ENCODE data around the gene CMSS1. TPM values are rescaled to one million over a fixed set of nuclear protein-coding genes. Genes with fewer than 3 reads are reported as not detected.

The CMSS1 gene
- total and polyA plus RNA-seq, 8 donors = 2.7 to 33.3 (median 22.1) TPM

GRCh38 chr3:100165926-100166550 is 348.4 kb downstream of the CMSS1 start:
- no peak for DNase-seq
- Histone ChIP-seq H3K9me3 (no peaks in the 10 kb centered on the region), H3K4me1 (peaks cover 0 to 5% (median 0%) of the 10 kb centered on the region in 4 donors), H3K27me3 (no peaks in the 10 kb centered on the region), H3K36me3 (peaks cover 0 to 13% (median 0%) of the 10 kb centered on the region in 4 donors), H3K4me3 (no peak overlapping the region), H3K27ac (no peak overlapping the region)
- intact Hi-C loops (cut with DNase I; ENCODE audit: low total_unique reads) = no loop called here
- TF ChIP-seq, protein P1, sequence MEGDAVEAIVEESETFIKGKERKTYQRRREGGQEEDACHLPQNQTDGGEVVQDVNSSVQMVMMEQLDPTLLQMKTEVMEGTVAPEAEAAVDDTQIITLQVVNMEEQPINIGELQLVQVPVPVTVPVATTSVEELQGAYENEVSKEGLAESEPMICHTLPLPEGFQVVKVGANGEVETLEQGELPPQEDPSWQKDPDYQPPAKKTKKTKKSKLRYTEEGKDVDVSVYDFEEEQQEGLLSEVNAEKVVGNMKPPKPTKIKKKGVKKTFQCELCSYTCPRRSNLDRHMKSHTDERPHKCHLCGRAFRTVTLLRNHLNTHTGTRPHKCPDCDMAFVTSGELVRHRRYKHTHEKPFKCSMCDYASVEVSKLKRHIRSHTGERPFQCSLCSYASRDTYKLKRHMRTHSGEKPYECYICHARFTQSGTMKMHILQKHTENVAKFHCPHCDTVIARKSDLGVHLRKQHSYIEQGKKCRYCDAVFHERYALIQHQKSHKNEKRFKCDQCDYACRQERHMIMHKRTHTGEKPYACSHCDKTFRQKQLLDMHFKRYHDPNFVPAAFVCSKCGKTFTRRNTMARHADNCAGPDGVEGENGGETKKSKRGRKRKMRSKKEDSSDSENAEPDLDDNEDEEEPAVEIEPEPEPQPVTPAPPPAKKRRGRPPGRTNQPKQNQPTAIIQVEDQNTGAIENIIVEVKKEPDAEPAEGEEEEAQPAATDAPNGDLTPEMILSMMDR (IDR thresholded peaks at IDR 0.05) = no peak
- TF ChIP-seq POLR2A (IDR thresholded peaks at IDR 0.05) (no peak), EP300 (IDR thresholded peaks at IDR 0.05) (no peak), POLR2AphosphoS5 (IDR thresholded peaks at IDR 0.05) (no peak)
- 90 to 94% (median 93%) methylated on average over 2 of the region's 2 CpGs for WGBS, 5 donors

GRCh38 chr3:100169201-100169920 is 351.7 kb downstream of the CMSS1 start:
- no peak overlapping the region for H3K27ac ChIP-seq
- H3K27me3 ChIP-seq = no peaks in the 10 kb centered on the region
- no peak overlapping the region for H3K4me3 ChIP-seq
- WGBS, 5 donors = 41 to 52% (median 49%) methylated on average over 4 of the region's 4 CpGs
- H3K36me3 ChIP-seq = peaks cover 0 to 24% (median 6%) of the 10 kb centered on the region in 4 donors
- peak in 1 of 2 donors; percentile 44 for DNase-seq
- TF ChIP-seq EP300 (IDR thresholded peaks at IDR 0.05) = no peak
- TF ChIP-seq, protein P1 (IDR thresholded peaks at IDR 0.05) = no peak
- no peak for TF ChIP-seq POLR2A (IDR thresholded peaks at IDR 0.05)
- TF ChIP-seq POLR2AphosphoS5 (IDR thresholded peaks at IDR 0.05) = no peak
- no peaks in the 10 kb centered on the region for H3K9me3 ChIP-seq
- peaks cover 0 to 5% (median 0%) of the 10 kb centered on the region in 4 donors for H3K4me1 ChIP-seq
- intact Hi-C loops (cut with DNase I; ENCODE audit: low total_unique reads) = no loop called here

GRCh38 chr3:100170486-100170885 is 352.8 kb downstream of the CMSS1 start:
- Histone ChIP-seq H3K4me3 (no peak overlapping the region), H3K36me3 (peaks cover 0 to 24% (median 6%) of the 10 kb centered on the region in 4 donors), H3K27ac (no peak overlapping the region), H3K4me1 (peaks cover 0 to 5% (median 0%) of the 10 kb centered on the region in 4 donors), H3K9me3 (no peaks in the 10 kb centered on the region), H3K27me3 (no peaks in the 10 kb centered on the region)
- DNase-seq = no peak
- intact Hi-C loops (cut with DNase I; ENCODE audit: low total_unique reads) = no loop called here
- no peak for TF ChIP-seq POLR2AphosphoS5 (IDR thresholded peaks at IDR 0.05)
- no peak for TF ChIP-seq EP300 (IDR thresholded peaks at IDR 0.05)
- no peak for TF ChIP-seq POLR2A (IDR thresholded peaks at IDR 0.05)
- TF ChIP-seq, protein P1 (IDR thresholded peaks at IDR 0.05) = no peak
- WGBS, 5 donors = 85 to 97% (median 96%) methylated on average over 3 of the region's 3 CpGs

DNA sequence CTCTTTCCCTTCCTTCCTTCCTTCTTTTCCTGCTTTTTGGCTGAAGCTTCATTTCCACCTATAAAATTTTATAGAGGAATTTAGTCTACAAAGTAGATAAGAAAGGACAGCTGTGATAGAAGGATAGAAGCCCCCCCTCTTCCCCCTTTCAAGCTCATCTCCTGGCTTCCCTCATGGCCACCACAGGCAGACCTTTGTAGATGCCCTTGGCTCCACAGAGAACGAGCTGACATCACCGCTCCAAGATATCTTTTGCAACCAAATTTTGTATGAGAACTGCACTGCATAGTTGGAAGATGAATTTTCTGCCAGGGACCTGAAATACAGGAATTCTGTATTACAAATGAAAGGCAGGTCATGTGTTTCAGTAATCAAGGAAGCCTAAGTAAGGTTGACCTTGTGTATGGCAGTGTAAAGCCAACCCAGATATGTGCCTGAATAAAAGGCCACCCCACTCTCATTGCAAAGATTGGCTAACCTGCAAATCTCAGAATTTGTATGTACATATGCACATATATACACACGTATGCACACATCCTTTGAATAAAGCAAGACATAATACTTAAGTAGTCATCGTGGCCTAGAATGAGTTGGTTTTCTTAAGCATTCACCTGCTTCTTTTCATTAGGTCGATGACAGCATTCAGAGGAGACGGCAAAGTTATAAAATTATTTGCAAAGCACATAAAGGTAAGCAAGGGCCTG is 353.7 kb downstream of the CMSS1 start:
- no peak overlapping the region for H3K4me3 ChIP-seq
- no peak for DNase-seq
- intact Hi-C loops (cut with DNase I; ENCODE audit: low total_unique reads) = no loop called here
- no peaks in the 10 kb centered on the region for H3K9me3 ChIP-seq
- H3K27ac ChIP-seq = no peak overlapping the region
- no peaks in the 10 kb centered on the region for H3K27me3 ChIP-seq
- WGBS, 5 donors = 87 to 91% (median 89%) methylated on average over 6 of the region's 6 CpGs
- TF ChIP-seq EP300 (IDR thresholded peaks at IDR 0.05) (no peak), POLR2A (IDR thresholded peaks at IDR 0.05) (no peak), POLR2AphosphoS5 (IDR thresholded peaks at IDR 0.05) (no peak)
- TF ChIP-seq, protein P1 (IDR thresholded peaks at IDR 0.05) = no peak
- peaks cover 0 to 5% (median 0%) of the 10 kb centered on the region in 4 donors for H3K4me1 ChIP-seq
- peaks cover 0 to 27% (median 12%) of the 10 kb centered on the region in 4 donors for H3K36me3 ChIP-seq
